CD14-positive monocyte (primary cell): ENCODE results near the gene TRIM15. TPM values are rescaled to one million over a fixed set of nuclear protein-coding genes. Genes with fewer than 3 reads are reported as not detected.

Source experiments
- DNase-seq, 3 donors: peaks; one replicate each; pipeline ENCODE4 v3.0.0-alpha.2; 2011 to 2022
- H2AFZ ChIP-seq: 2 replicates; pipeline ENCODE4 v1.6.0; 2012; ENCODE audit warnings: mild to moderate bottlenecking, low read depth, low read length, inconsistent platforms; ENCODE audit not compliant: insufficient read depth, poor library complexity, severe bottlenecking
- H3K27ac ChIP-seq, 2 donors: 1 replicate in 1 of 2; 2 replicates in 1 of 2; pipeline ENCODE4 v1.5.1; 2012 to 2013; ENCODE audit warnings: low read length in 2 of 2, control low read depth in 1 of 2, inconsistent platforms in 1 of 2, low read depth in 1 of 2, mild to moderate bottlenecking in 1 of 2
- H3K27me3 ChIP-seq, 2 donors: one replicate each; pipeline versions ENCODE4 v1.6.0 to v1.6.1; 2011 to 2013; ENCODE audit warnings: low read length in 2 of 2; ENCODE audit not compliant: control insufficient read depth in 2 of 2, insufficient read depth in 2 of 2
- H3K36me3 ChIP-seq, 2 donors: replicated peaks in 1 of 2; 1 replicate in 1 of 2; 2 replicates in 1 of 2; pipeline versions ENCODE4 v1.5.1 to v1.6.1; 2012 to 2013; ENCODE audit warnings: low read length in 2 of 2, control low read depth in 1 of 2, inconsistent platforms in 1 of 2, mild to moderate bottlenecking in 1 of 2; ENCODE audit not compliant: insufficient read depth in 2 of 2, control insufficient read depth in 1 of 2
- H3K4me1 ChIP-seq, 2 donors: 1 replicate in 1 of 2; 2 replicates in 1 of 2; pipeline versions ENCODE4 v1.5.1 to v1.6.1; 2012 to 2013; ENCODE audit warnings: low read length in 2 of 2, control low read depth in 1 of 2, inconsistent platforms in 1 of 2, mild to moderate bottlenecking in 1 of 2, moderate library complexity in 1 of 2; ENCODE audit not compliant: insufficient read depth in 2 of 2, control insufficient read depth in 1 of 2
- H3K4me2 ChIP-seq: replicated peaks from 2 replicates; pipeline ENCODE3; 2012; ENCODE audit warnings: low read length, moderate library complexity, mild to moderate bottlenecking; ENCODE audit not compliant: poor library complexity, severe bottlenecking; ENCODE audit errors: extremely low read depth
- H3K4me3 ChIP-seq, 3 experiments: fragments of 200-600 bp in 1 of 3; sonication (generic) in 1 of 3; replicated peaks in 1 of 3; 1 replicate in 2 of 3; 2 replicates in 1 of 3; pipeline ENCODE4 v1.5.1; 2011 to 2013; ENCODE audit warnings: low read length in 3 of 3, mild to moderate bottlenecking in 3 of 3, control low read depth in 2 of 3, low read depth in 2 of 3, inconsistent platforms in 1 of 3, moderate library complexity in 1 of 3
- H3K79me2 ChIP-seq: 2 replicates; pipeline ENCODE4 v1.6.0; 2012; ENCODE audit warnings: mild to moderate bottlenecking, control low read depth, inconsistent platforms, low read length, moderate library complexity; ENCODE audit not compliant: insufficient read depth
- H3K9ac ChIP-seq: 2 replicates; pipeline ENCODE4 v1.6.0; 2017; ENCODE audit warnings: low read length, mild to moderate bottlenecking; ENCODE audit not compliant: insufficient read depth, poor library complexity, severe bottlenecking
- H3K9me3 ChIP-seq, 2 donors: replicated peaks in 1 of 2; 1 replicate in 1 of 2; 2 replicates in 1 of 2; pipeline versions ENCODE4 v1.5.1 to v1.6.1; 2012 to 2013; ENCODE audit warnings: low read length in 2 of 2, control low read depth in 1 of 2; ENCODE audit not compliant: control insufficient read depth in 1 of 2, insufficient read depth in 1 of 2
- H4K20me1 ChIP-seq: 2 replicates; pipeline ENCODE4 v1.6.0; 2012; ENCODE audit warnings: mild to moderate bottlenecking, low read length, control low read depth, moderate library complexity; ENCODE audit not compliant: insufficient read depth
- H3K27ac Mint-ChIP-seq, 7 donors: one replicate each; pipeline ENCODE4 v1.8.0; 2020; ENCODE audit warnings: mild to moderate bottlenecking in 7 of 7, mixed read lengths in 7 of 7, moderate library complexity in 6 of 7, inconsistent platforms in 2 of 7
- H3K27me3 Mint-ChIP-seq, 3 donors: one replicate each; pipeline ENCODE4 v1.8.0; 2021 to 2022; ENCODE audit warnings: low read depth in 3 of 3, mild to moderate bottlenecking in 3 of 3, mixed read lengths in 3 of 3, moderate library complexity in 3 of 3, inconsistent platforms in 1 of 3
- H3K36me3 Mint-ChIP-seq, 2 donors: one replicate each; pipeline ENCODE4 v1.8.0; 2020; ENCODE audit warnings: mixed read lengths in 2 of 2, inconsistent platforms in 1 of 2, mild to moderate bottlenecking in 1 of 2
- H3K4me1 Mint-ChIP-seq: one replicate; pipeline ENCODE4 v1.8.0; 2020; ENCODE audit warnings: mild to moderate bottlenecking, mixed read lengths
- H3K4me3 Mint-ChIP-seq, 2 donors: one replicate each; pipeline ENCODE4 v1.8.0; 2020; ENCODE audit warnings: mild to moderate bottlenecking in 2 of 2, mixed read lengths in 2 of 2, moderate library complexity in 1 of 2
- H3K9me3 Mint-ChIP-seq, 7 donors: one replicate each; pipeline ENCODE4 v1.8.0; 2020 to 2022; ENCODE audit warnings: mixed read lengths in 7 of 7, mild to moderate bottlenecking in 6 of 7, moderate library complexity in 6 of 7, inconsistent platforms in 2 of 7
- CTCF ChIP-seq: fragments of 200-600 bp; IDR thresholded peaks from one replicate; pipeline ENCODE4 v1.8.0; 2022; ENCODE audit warnings: antibody characterized with exemption, mild to moderate bottlenecking
- WGBS: methylation state at CpG from one replicate; pipeline ENCODE4 v1.1.5; 2013; ENCODE audit warnings: missing lambda C conversion rate; ENCODE audit not compliant: insufficient coverage; 5-methylcytosine and 5-hydroxymethylcytosine counted together
- intact Hi-C, 2 donors: fragments of 100-400 bp; cut with micrococcal nuclease; formaldehyde crosslinking; loops; one replicate each; pipeline versions ENCODE4 v1.15.0 to v1.15.1; 2023
- polyA plus RNA-seq, 3 donors: library from polyadenylated mRNA; depleted of rRNA in 1 of 3; unstranded in 2 of 3; stranded (reverse) in 1 of 3; fragments of 300-500 nt in 2 of 3; fragments of >200 nt in 1 of 3; fragmentation: Illumina TruSeq in 2 of 3; gene quantifications; 1 replicate in 2 of 3; 2 replicates in 1 of 3; pipeline ENCODE4 v1.2.3, GENCODE V29; 2012 to 2021

TRIM15 gene
- polyA plus RNA-seq, 3 donors = not detected

- H3K9me3 Mint-ChIP-seq = peaks cover 0 to 1% (median 0%) of the 10 kb centered on the region in 7 donors
- peak within 1 kb of the TSS; percentile 96 to 99 (median 99) for H3K27ac Mint-ChIP-seq
- WGBS = under 1% methylated on average over 50 of the region's 59 CpGs
- Histone ChIP-seq H3K9ac (peak within 1 kb of the TSS; percentile 88), H3K27me3 (no peaks in the 10 kb centered on the region), H3K4me3 (peak within 1 kb of the TSS; percentile 84 to 95 (median 88)), H3K36me3 (peaks cover 6 to 16% of the 10 kb centered on the region in 2 donors), H2AFZ (peak within 1 kb of the TSS; percentile 95), H4K20me1 (peaks cover 39% of the 10 kb centered on the region), H3K9me3 (no peaks in the 10 kb centered on the region), H3K4me1 (peaks cover 28 to 35% of the 10 kb centered on the region in 2 donors), H3K27ac (peak within 1 kb of the TSS; percentile 94 to 95), H3K79me2 (peaks cover 48% of the 10 kb centered on the region), H3K4me2 (peak within 1 kb of the TSS; percentile 86)
- DNase-seq = peak; percentile 96
- H3K27me3 Mint-ChIP-seq = peaks cover 0 to 2% (median 2%) of the 10 kb centered on the region in 3 donors
- peaks cover 20 to 27% of the 10 kb centered on the region in 2 donors for H3K36me3 Mint-ChIP-seq
- peak within 1 kb of the TSS; percentile 96 to 99 for H3K4me3 Mint-ChIP-seq
- no peak for TF ChIP-seq CTCF
- peaks cover 44% of the 10 kb centered on the region for H3K4me1 Mint-ChIP-seq
- intact Hi-C loops = loop anchor here (5.0 to 10.0 kb wide), 3 partner anchors 114 to 182 kb away; partner anchors contain the start of genes TRIM39 (in 2 of the 2) and PPP1R11 (in 1 of the 2)
Observed at GRCh38 chr6:30212865-30213666, 49.7 kb downstream of the TRIM15 start, which contains the start of gene TRIM26. TSS of gene TRIM26 (minus strand) at chr6:30213406. CDS start at chr6:30199103, 14,303 bp downstream.

- intact Hi-C loops = loop anchor here (5.0 to 10.0 kb wide), 3 partner anchors 114 to 181 kb away; partner anchors contain the start of genes TRIM39 (in 2 of the 2) and PPP1R11 (in 1 of the 2)
- H3K9me3 Mint-ChIP-seq = peaks cover 0 to 1% (median 0%) of the 10 kb centered on the region in 7 donors
- Histone ChIP-seq H3K4me1 (peaks cover 28 to 35% of the 10 kb centered on the region in 2 donors), H3K27ac (peak overlapping the region; percentile 94 to 95), H3K79me2 (peaks cover 42% of the 10 kb centered on the region), H3K9ac (peak overlapping the region; percentile 88), H4K20me1 (peaks cover 33% of the 10 kb centered on the region), H3K4me2 (peak overlapping the region; percentile 86), H3K9me3 (no peaks in the 10 kb centered on the region), H2AFZ (peak overlapping the region; percentile 95), H3K4me3 (peak overlapping the region; percentile 84 to 95 (median 88)), H3K36me3 (peaks cover 5 to 14% of the 10 kb centered on the region in 2 donors), H3K27me3 (no peaks in the 10 kb centered on the region)
- peak overlapping the region; percentile 96 to 99 (median 99) for H3K27ac Mint-ChIP-seq
- 0% methylated on average over 11 of the region's 12 CpGs for WGBS
- TF ChIP-seq CTCF = no peak
- DNase-seq = no peak
- peaks cover 0 to 2% (median 2%) of the 10 kb centered on the region in 3 donors for H3K27me3 Mint-ChIP-seq
- H3K4me1 Mint-ChIP-seq = peaks cover 41% of the 10 kb centered on the region
- peak overlapping the region; percentile 96 to 99 for H3K4me3 Mint-ChIP-seq
- peaks cover 18 to 23% of the 10 kb centered on the region in 2 donors for H3K36me3 Mint-ChIP-seq
Observed at GRCh38 chr6:30213667-30213956, 50.3 kb downstream of the TRIM15 start.
